Measurements from ENCODE around the gene CPNE4. TPM values are rescaled to one million over a fixed set of nuclear protein-coding genes. Genes with fewer than 3 reads are reported as not detected.

CPNE4 gene
- total RNA-seq, 1 experiment from 2014 or later = 1.9 TPM

DNA sequence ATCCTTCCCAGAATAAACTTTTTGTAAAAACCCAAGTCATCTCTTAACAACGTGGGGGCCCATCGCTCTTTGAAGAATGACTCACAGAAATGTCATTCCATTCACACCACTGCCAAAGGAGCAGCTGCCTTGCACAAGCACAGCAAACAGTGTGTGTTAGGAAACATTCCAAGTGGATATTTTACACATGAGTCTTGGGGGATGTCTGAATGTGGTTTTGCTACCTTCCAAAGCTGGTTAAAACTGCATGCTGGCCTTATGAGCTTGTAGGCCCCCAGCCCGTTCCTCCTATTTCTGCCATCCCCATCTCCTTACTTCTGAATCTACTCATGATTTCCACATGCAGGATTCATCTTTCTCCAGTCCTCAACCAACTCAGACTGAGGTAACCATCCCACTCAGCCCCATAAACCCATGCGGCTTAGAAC lies 130.8 kb downstream of the CPNE4 start:
- no peaks in the 10 kb centered on the region for H3K27me3 ChIP-seq (ENCODE audit: insufficient read depth, low read length)
- H4K5ac ChIP-seq (ENCODE audit: insufficient read length, low read depth, low read length) = no peak overlapping the region
- Mint-ChIP-seq H3K9me3 (no peaks in the 10 kb centered on the region; a peak in 1 of 5 replicates), H3K27me3 (ENCODE audit: low read depth) (no peaks in the 10 kb centered on the region), H3K27ac (no peak overlapping the region), H3K4me1 (peaks cover 3 to 4% of the 10 kb centered on the region in 2 experiments), H3K36me3 (ENCODE audit: insufficient read depth in 1 of 3, low read depth in 3 of 3) (no peaks in the 10 kb centered on the region), H3K4me3 (no peak overlapping the region)
- no peak overlapping the region for H2BK120ac ChIP-seq (ENCODE audit: low read depth, low read length, poor library complexity, severe bottlenecking)
- no peaks in the 10 kb centered on the region for H3K4me1 ChIP-seq (ENCODE audit: insufficient read depth, low read length)
- no peak overlapping the region for H2BK12ac ChIP-seq (ENCODE audit: insufficient read length, low read depth, low read length)
- H3T11ph ChIP-seq (ENCODE audit: low read length) = no peak overlapping the region
- H3K79me2 ChIP-seq (ENCODE audit: insufficient read depth, low read length) = no peaks in the 10 kb centered on the region
- no peaks in the 10 kb centered on the region for H3K23me2 ChIP-seq (ENCODE audit: insufficient read length, low read depth, low read length, poor library complexity, severe bottlenecking)
- H3K23ac ChIP-seq (ENCODE audit: insufficient read length, low read depth, low read length) = no peak overlapping the region
- no peak overlapping the region for H3K4me2 ChIP-seq (ENCODE audit: insufficient read depth, insufficient read length, low read length)
- H3K27ac ChIP-seq (ENCODE audit: insufficient read length, low read depth, low read length) = no peak overlapping the region
- no peak overlapping the region for H2BK20ac ChIP-seq (ENCODE audit: low read depth, low read length, poor library complexity, severe bottlenecking)
- TF ChIP-seq, protein P1, sequence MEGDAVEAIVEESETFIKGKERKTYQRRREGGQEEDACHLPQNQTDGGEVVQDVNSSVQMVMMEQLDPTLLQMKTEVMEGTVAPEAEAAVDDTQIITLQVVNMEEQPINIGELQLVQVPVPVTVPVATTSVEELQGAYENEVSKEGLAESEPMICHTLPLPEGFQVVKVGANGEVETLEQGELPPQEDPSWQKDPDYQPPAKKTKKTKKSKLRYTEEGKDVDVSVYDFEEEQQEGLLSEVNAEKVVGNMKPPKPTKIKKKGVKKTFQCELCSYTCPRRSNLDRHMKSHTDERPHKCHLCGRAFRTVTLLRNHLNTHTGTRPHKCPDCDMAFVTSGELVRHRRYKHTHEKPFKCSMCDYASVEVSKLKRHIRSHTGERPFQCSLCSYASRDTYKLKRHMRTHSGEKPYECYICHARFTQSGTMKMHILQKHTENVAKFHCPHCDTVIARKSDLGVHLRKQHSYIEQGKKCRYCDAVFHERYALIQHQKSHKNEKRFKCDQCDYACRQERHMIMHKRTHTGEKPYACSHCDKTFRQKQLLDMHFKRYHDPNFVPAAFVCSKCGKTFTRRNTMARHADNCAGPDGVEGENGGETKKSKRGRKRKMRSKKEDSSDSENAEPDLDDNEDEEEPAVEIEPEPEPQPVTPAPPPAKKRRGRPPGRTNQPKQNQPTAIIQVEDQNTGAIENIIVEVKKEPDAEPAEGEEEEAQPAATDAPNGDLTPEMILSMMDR (conservative IDR thresholded peaks at IDR 0.05) = no peak
- H3K56ac ChIP-seq (ENCODE audit: insufficient read length, low read depth, low read length) = no peak overlapping the region
- no peak for DNase-seq
- no peak overlapping the region for H2AFZ ChIP-seq (ENCODE audit: low read length)
- H3K79me1 ChIP-seq (ENCODE audit: insufficient read depth, low read depth, low read length, poor library complexity, severe bottlenecking) = no peaks in the 10 kb centered on the region
- H3K14ac ChIP-seq (ENCODE audit: insufficient read depth, low read length) = no peak overlapping the region
- H4K8ac ChIP-seq (replicated peaks; ENCODE audit: insufficient read length, low read depth, low read length) = no peak overlapping the region
- no peaks in the 10 kb centered on the region for H3K9me3 ChIP-seq (ENCODE audit: control insufficient read depth, low read depth, low read length)
- H2AK5ac ChIP-seq (ENCODE audit: insufficient read length, low read length) = no peak overlapping the region
- no peak overlapping the region for H3K18ac ChIP-seq (ENCODE audit: insufficient read length, low read depth, low read length)
- H2BK5ac ChIP-seq (ENCODE audit: insufficient read length, low read length) = no peak overlapping the region
- no peak overlapping the region for H4K91ac ChIP-seq (ENCODE audit: insufficient read length, low read depth, low read length)
- no peaks in the 10 kb centered on the region for H4K20me1 ChIP-seq (ENCODE audit: control insufficient read depth, insufficient read depth, insufficient read length)
- H3K9ac ChIP-seq (ENCODE audit: extremely low read depth, insufficient read length, low read length) = no peak overlapping the region
- H2BK15ac ChIP-seq (ENCODE audit: low read depth, low read length) = no peak overlapping the region
- WGBS (ENCODE audit: extremely low coverage, insufficient read length, low lambda C conversion rate) = no CpG with 5 or more reads among the region's 4 CpGs
- no peak overlapping the region for H3K4ac ChIP-seq (ENCODE audit: low read depth, low read length)
